ENCODE data around the gene SYT2. TPM values are rescaled to one million over a fixed set of nuclear protein-coding genes. Genes with fewer than 3 reads are reported as not detected.

The SYT2 gene
- total RNA-seq, 2 donors from 2014 or later: under 0.01 TPM; not detected in 1

DNA sequence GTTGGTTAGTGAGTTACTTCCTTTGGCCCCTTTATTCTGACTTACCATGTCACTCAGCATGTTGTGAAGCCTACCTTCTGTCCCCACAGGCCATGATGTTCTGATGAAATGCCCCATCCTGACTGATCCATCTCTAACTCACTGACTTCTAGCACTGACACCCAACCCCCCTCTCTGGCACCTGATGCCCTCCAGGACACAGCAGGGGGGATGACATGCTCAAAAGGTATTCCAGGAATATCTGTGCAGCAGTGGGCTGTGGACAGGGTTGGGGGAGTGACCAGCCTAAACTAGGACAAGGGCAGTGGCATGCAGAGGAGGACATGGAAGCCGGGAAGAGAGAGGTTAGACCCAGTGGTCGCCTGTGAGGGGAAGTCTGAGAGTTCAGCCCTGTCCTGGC is 25.5 kb downstream of the SYT2 start:
- Histone ChIP-seq H3K27ac (no peak overlapping the region), H3K4me3 (no peak overlapping the region), H3K4me1 (ENCODE audit: control insufficient read depth in 1 of 2, low read depth in 2 of 2) (no peaks in the 10 kb centered on the region), H3K27me3 (replicated peaks; ENCODE audit: insufficient read depth) (no peaks in the 10 kb centered on the region), H3K9me3 (no peaks in the 10 kb centered on the region), H3K36me3 (no peaks in the 10 kb centered on the region)
- ATAC-seq (ENCODE audit: insufficient number of reproducible peaks, low FRiP score, low read depth) (no peak), DNase-seq (ENCODE audit: low spot score) (no peak)
- TF ChIP-seq, protein P1, sequence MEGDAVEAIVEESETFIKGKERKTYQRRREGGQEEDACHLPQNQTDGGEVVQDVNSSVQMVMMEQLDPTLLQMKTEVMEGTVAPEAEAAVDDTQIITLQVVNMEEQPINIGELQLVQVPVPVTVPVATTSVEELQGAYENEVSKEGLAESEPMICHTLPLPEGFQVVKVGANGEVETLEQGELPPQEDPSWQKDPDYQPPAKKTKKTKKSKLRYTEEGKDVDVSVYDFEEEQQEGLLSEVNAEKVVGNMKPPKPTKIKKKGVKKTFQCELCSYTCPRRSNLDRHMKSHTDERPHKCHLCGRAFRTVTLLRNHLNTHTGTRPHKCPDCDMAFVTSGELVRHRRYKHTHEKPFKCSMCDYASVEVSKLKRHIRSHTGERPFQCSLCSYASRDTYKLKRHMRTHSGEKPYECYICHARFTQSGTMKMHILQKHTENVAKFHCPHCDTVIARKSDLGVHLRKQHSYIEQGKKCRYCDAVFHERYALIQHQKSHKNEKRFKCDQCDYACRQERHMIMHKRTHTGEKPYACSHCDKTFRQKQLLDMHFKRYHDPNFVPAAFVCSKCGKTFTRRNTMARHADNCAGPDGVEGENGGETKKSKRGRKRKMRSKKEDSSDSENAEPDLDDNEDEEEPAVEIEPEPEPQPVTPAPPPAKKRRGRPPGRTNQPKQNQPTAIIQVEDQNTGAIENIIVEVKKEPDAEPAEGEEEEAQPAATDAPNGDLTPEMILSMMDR (IDR thresholded peaks at IDR 0.05): no peak

DNA sequence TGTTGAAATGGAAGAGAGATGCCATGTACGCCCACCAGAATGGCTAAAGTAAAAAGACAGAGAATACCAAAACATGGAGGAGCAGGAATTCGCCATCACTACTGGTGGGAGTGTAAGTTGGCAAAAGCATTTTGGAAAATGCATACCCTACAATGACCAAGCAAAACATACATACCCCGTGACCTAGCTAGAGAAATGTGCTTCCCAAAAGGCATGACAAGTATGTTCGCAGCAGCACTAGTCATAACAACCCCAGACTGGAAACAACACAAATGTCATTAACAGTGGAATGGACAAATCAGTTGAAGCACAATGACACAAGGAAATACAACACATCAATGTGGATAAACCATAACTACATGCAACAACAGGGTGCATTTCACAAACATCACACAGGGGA is 27.2 kb downstream of the SYT2 start:
- H3K4me1 ChIP-seq (ENCODE audit: control insufficient read depth in 1 of 2, low read depth in 2 of 2): no peaks in the 10 kb centered on the region
- ATAC-seq (ENCODE audit: insufficient number of reproducible peaks, low FRiP score, low read depth) (no peak), DNase-seq (ENCODE audit: low spot score) (no peak)
- no peaks in the 10 kb centered on the region for H3K36me3 ChIP-seq
- TF ChIP-seq, protein P1 (IDR thresholded peaks at IDR 0.05): no peak
- no peaks in the 10 kb centered on the region for H3K9me3 ChIP-seq
- H3K27ac ChIP-seq: no peak overlapping the region
- no peaks in the 10 kb centered on the region for H3K27me3 ChIP-seq (replicated peaks; ENCODE audit: insufficient read depth)
- no peak overlapping the region for H3K4me3 ChIP-seq

DNA sequence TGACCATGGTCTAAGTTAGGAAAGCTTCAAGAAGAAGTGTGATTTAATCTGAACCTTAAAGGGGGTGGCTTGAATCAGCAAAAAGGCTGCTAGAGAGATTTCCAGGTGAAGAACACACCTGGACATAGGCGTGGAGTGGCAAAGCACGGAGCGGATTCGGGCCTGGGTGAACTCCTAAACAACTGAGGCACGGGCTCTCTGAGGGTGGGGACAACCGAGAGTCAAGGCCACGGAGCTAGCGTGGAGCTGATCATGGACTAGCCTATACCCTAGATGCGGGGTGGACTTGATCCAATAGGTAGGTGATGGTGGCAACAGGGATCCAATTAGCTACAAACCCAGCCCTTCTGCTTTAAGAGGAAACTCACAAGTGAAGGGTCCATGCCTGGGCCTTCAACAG is 27.8 kb downstream of the SYT2 start:
- no peak overlapping the region for H3K27ac ChIP-seq
- DNase-seq (ENCODE audit: low spot score): no peak
- H3K4me3 ChIP-seq: no peak overlapping the region
- H3K27me3 ChIP-seq (replicated peaks; ENCODE audit: insufficient read depth): no peaks in the 10 kb centered on the region
- no peaks in the 10 kb centered on the region for H3K36me3 ChIP-seq
- no peaks in the 10 kb centered on the region for H3K4me1 ChIP-seq (ENCODE audit: control insufficient read depth in 1 of 2, low read depth in 2 of 2)
- H3K9me3 ChIP-seq: no peaks in the 10 kb centered on the region
- TF ChIP-seq, protein P1 (IDR thresholded peaks at IDR 0.05): no peak
- ATAC-seq (ENCODE audit: insufficient number of reproducible peaks, low FRiP score, low read depth): no peak

DNA sequence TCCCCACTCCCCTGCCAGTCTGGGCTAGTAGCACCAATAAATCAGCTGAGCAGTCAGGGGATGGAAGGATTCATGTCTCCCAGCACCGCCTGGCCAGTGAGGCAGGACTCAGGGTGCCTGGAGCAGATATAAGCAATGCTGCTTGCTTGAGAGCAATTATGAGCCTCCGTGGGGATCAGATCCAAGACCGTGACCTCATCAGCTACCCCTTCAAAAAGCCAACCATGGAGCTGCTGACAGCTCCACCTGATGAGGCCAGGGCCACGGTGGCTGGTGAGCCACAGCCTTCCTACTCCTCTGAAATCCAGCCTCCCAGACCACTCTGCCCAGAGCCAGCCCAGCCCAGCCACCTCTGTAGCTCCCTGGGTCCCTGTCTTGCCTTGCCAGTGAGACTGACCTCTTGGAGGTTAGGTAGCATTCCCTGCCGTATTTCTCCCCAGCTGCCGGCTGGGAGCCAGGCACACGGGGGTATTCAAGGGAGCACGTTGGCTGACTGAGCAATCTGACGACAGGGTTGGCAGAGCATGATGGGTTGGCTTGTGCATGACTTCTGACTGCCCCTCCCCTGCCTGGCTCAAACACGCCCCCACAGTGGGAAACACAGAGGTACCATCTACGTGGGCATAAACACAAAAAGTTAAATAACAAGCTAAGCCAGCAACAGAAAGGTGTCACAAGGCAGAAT is 28.4 kb downstream of the SYT2 start:
- DNase-seq (ENCODE audit: low spot score) (no peak), ATAC-seq (ENCODE audit: insufficient number of reproducible peaks, low FRiP score, low read depth) (no peak)
- Histone ChIP-seq H3K36me3 (no peaks in the 10 kb centered on the region), H3K27me3 (replicated peaks; ENCODE audit: insufficient read depth) (no peaks in the 10 kb centered on the region), H3K27ac (no peak overlapping the region), H3K4me1 (ENCODE audit: control insufficient read depth in 1 of 2, low read depth in 2 of 2) (no peaks in the 10 kb centered on the region), H3K4me3 (no peak overlapping the region), H3K9me3 (no peaks in the 10 kb centered on the region)
- TF ChIP-seq, protein P1 (IDR thresholded peaks at IDR 0.05): no peak

DNA sequence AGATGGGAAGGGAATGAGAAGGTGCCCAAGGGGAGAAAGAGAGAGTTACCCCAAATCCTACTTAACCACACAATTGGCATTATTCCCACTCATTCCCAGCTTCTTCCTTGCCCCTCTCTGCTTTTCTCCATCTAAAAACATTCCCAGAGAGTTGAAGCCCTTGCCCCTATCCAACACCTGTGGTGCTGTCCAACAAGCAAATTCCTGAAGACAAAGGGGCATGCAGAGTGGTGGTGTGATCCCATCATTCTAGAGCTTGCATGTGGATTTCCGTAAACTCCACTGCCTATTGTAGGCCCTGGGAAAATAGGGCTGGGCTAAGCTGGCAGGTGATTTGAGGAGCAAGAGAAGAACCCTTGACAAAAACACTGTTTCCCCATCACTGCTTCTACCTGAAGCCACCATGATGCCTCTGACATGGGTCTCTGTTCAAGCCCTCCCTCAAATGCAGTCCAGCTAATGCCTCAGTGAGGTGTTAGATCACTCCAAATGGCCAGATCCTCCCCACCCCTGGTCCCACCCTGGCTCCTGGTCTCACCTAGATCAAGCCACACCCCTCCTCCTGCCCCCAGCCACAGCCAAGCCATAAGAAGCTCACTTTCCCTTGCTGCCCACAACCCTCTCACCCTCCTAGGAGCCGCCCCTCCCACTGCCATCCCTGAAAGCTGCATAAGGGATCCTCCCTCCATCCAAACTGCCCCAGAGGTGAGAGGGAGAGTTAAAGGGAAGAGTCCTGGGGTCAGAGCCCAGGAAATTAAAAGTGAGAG is 29.5 kb downstream of the SYT2 start:
- ATAC-seq (ENCODE audit: insufficient number of reproducible peaks, low FRiP score, low read depth) (no peak), DNase-seq (ENCODE audit: low spot score) (no peak)
- TF ChIP-seq, protein P1 (IDR thresholded peaks at IDR 0.05): no peak
- H3K36me3 ChIP-seq: no peaks in the 10 kb centered on the region
- no peaks in the 10 kb centered on the region for H3K27me3 ChIP-seq (replicated peaks; ENCODE audit: insufficient read depth)
- no peak overlapping the region for H3K4me3 ChIP-seq
- H3K4me1 ChIP-seq (ENCODE audit: control insufficient read depth in 1 of 2, low read depth in 2 of 2): no peaks in the 10 kb centered on the region
- H3K9me3 ChIP-seq: no peaks in the 10 kb centered on the region
- H3K27ac ChIP-seq: no peak overlapping the region

All from thoracic aorta (tissue), 2 donors.